Measurements from ENCODE around the gene DENND6B.

DNA sequence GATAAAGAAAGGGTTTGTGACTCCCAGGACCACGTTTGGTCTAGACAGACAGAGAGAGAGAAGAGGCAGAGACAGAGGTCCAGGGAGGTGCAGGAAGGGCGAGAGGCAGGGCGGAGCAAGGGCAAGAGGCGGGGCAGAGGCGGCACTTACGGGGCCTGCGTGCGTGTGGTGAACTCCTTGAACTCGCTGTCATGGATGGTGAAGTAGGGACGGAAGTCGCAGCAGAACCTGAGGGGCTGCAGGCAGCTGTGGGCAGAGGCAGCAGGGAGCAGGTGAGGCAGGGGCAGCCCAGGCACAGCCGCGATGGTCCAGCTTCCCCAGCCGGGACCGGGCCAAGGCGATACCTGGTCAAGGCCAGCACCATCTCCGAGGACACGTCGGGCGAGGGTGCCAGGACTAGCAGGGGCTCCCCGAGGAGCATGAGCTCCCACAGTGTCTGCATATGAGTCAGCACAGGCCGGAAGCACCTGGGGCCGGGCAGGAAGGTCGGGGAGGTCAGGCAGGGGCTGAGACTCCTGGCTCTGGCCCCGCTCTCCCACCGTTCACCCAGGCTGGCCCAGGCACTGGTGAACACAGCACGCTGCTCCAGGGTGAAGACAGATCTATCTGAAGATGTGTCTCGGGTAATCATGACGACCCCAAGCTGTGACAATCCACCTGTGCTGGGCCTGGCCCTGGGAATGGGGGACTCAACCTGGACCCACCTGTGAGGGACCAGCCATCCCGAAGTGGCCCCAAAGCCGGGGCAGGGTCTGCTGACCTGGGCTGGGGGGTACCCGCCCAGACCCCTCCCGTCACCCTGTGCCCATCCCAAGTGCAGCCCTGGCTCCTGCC lies 12.1 kb downstream of the DENND6B start:
- TF ChIP-seq POLR2A (IDR thresholded peaks at IDR 0.05), result no peak
- TF ChIP-seq, protein P1, sequence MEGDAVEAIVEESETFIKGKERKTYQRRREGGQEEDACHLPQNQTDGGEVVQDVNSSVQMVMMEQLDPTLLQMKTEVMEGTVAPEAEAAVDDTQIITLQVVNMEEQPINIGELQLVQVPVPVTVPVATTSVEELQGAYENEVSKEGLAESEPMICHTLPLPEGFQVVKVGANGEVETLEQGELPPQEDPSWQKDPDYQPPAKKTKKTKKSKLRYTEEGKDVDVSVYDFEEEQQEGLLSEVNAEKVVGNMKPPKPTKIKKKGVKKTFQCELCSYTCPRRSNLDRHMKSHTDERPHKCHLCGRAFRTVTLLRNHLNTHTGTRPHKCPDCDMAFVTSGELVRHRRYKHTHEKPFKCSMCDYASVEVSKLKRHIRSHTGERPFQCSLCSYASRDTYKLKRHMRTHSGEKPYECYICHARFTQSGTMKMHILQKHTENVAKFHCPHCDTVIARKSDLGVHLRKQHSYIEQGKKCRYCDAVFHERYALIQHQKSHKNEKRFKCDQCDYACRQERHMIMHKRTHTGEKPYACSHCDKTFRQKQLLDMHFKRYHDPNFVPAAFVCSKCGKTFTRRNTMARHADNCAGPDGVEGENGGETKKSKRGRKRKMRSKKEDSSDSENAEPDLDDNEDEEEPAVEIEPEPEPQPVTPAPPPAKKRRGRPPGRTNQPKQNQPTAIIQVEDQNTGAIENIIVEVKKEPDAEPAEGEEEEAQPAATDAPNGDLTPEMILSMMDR (IDR thresholded peaks at IDR 0.05), result no peak
